Activated CD4-positive, alpha-beta T cell treated with anti-CD3 and anti-CD28 coated beads, Interleukin-2, amount 10 ng/mL, durations not matched to agents 7 days and 5 days (primary cell): ENCODE results near the gene S100A14. TPM values are rescaled to one million over a fixed set of nuclear protein-coding genes. Genes with fewer than 3 reads are reported as not detected.
"Not testable (repeated sequence)": the region's sequence is repeated elsewhere in the genome, so short reads cannot be mapped to it uniquely, and the experiment has no call there.

Source experiments
- CTCF ChIA-PET: fragments of 350-600 bp; sonication (Branson Sonifier 250); formaldehyde crosslinking; loops from one replicate; lab custom pipeline; 2021; ENCODE audit warnings: antibody characterized with exemption; lab: Charles Lee
- POLR2A ChIA-PET: fragments of 350-600 bp; sonication (Branson Sonifier 250); formaldehyde crosslinking; loops from one replicate; lab custom pipeline; 2021; ENCODE audit warnings: antibody characterized with exemption; lab: Charles Lee
- DNase-seq: peaks from one replicate; pipeline ENCODE4 v3.0.0-alpha.2; 2020
- H3K27ac Mint-ChIP-seq: one replicate; pipeline ENCODE4 v1.8.0; 2021; ENCODE audit warnings: mild to moderate bottlenecking, moderate library complexity, mixed read lengths
- H3K27me3 Mint-ChIP-seq: one replicate; pipeline ENCODE4 v1.8.0; 2021; ENCODE audit warnings: mixed read lengths
- H3K36me3 Mint-ChIP-seq: one replicate; pipeline ENCODE4 v1.8.0; 2021; ENCODE audit warnings: low read depth, mixed read lengths
- H3K4me1 Mint-ChIP-seq: one replicate; pipeline ENCODE4 v1.8.0; 2021; ENCODE audit warnings: mixed read lengths
- H3K4me3 Mint-ChIP-seq: one replicate; pipeline ENCODE4 v1.8.0; 2021; ENCODE audit warnings: mild to moderate bottlenecking, moderate library complexity, mixed read lengths
- H3K9me3 Mint-ChIP-seq: one replicate; pipeline ENCODE4 v1.8.0; 2021; ENCODE audit warnings: mixed read lengths
- total RNA-seq, 2 experiments: library from RNA; stranded (reverse); gene quantifications; one replicate each; pipeline ENCODE4 v1.2.3, GENCODE V29; 2021

The S100A14 gene
- total RNA-seq, 2 experiments from 2014 or later, result not detected

DNA sequence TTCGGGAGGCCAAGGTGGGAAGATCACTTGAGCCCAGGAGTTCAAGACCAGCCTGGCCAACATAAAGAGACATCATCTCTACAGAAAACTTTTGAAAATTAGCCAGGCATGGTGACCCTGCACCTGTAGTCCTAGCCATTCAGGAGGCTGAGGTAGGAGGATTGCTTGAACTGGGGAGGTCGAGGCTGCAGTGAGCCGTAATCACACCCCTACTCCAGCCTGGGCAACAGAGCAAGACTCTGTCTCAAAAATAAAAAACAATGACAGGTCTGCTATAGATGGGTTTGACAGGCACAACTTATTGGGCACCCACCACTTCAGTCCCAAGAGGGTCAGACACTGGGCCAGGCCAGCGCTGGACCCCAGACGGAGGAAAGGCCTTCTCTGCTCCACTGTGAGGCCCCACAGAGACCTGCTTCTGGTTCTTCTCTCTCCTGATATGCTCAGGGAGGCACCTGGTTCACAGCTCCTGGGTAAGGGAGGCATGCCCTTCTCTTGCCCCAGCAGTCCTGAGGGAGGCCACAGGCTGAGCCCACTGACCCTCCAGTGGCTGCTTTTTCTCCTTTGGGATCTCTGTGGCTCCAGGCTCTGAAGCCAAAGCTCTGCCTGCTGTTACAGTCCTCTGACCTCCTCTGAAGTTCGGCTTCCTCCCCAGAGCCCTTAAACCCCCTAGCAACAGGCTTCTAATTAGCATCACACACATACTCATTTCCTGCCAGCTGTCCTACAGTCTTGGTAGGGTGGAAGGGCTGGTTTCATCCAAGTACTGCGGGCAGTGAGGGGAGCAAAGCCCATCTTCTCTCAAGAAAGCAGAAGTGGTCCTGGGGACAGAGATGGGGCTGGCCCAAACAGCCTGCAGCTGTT, 17.6 kb downstream of the S100A14 start:
- no peaks in the 10 kb centered on the region for H3K9me3 Mint-ChIP-seq
- H3K36me3 Mint-ChIP-seq, result no peaks in the 10 kb centered on the region
- H3K4me3 Mint-ChIP-seq, result no peak overlapping the region
- H3K4me1 Mint-ChIP-seq, result peaks cover 27% of the 10 kb centered on the region
- POLR2A ChIA-PET, result no interaction called here
- peak overlapping the region; percentile 76 for H3K27ac Mint-ChIP-seq
- DNase-seq, result peak; percentile 33
- CTCF ChIA-PET, result interaction anchor here (0.8 to 1.2 kb wide), 5 partner anchors 17 to 74 kb away, joined by 3 read pairs; partner anchors contain the start of gene S100A14
- no peaks in the 10 kb centered on the region for H3K27me3 Mint-ChIP-seq

DNA sequence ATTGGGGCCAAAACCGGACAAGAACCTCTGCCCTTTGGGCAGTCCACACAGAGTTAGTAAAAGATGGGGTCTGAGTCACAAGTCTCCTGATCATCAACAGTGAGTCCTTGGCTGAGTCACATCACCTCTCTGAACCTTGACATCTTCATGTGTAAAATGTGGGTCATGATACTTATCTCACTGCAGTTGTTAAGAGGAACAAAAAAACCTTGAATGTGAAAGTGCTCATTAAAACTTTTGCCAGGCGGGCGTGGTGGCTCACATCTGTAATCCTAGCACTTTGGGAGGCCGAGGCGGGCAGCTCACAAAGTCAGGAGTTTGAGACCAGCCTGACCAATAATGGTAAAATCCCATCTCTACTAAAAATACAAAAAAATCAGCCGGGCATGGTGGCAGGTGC, 18.9 kb downstream of the S100A14 start:
- no peaks in the 10 kb centered on the region for H3K9me3 Mint-ChIP-seq
- DNase-seq, result no peak
- ChIA-PET CTCF (interaction anchor here (1.2 kb wide), 1 partner anchor 65 kb away, joined by 3 read pairs; no protein-coding TSS in a partner anchor), POLR2A (no interaction called here)
- no peaks in the 10 kb centered on the region for H3K36me3 Mint-ChIP-seq
- H3K4me1 Mint-ChIP-seq, result peaks cover 20% of the 10 kb centered on the region
- H3K27ac Mint-ChIP-seq, result no peak overlapping the region
- no peak overlapping the region for H3K4me3 Mint-ChIP-seq
- H3K27me3 Mint-ChIP-seq, result no peaks in the 10 kb centered on the region

DNA sequence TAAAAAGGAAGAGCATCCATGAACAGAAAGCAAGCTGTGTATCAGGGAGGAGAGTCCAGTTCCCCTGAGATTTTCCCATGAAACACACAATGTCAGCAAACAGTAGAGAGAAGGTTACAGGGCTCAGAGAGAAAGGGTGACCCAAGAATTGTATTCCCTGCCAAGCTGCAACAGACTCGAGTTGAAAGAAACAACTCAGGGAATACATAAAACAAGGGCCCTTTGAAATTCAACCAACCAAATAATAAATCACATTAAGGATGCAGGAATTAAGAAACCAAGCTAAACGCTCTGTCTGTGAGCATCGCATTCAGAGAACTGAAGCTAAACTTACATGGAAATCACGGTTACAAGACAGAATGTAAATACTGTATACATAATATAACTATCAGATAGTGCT, 23.4 kb downstream of the S100A14 start:
- H3K4me1 Mint-ChIP-seq, result peaks cover 2% of the 10 kb centered on the region
- CTCF ChIA-PET, result interaction anchor here (0.7 to 1.5 kb wide), 6 partner anchors 11 to 82 kb away, joined by 3 to 5 read pairs (median 4); no protein-coding TSS in a partner anchor
- POLR2A ChIA-PET, result no interaction called here
- H3K27me3 Mint-ChIP-seq, result no peaks in the 10 kb centered on the region
- no peaks in the 10 kb centered on the region for H3K9me3 Mint-ChIP-seq
- no peak overlapping the region for H3K27ac Mint-ChIP-seq
- no peak overlapping the region for H3K4me3 Mint-ChIP-seq
- no peaks in the 10 kb centered on the region for H3K36me3 Mint-ChIP-seq
- no peak for DNase-seq

- H3K27me3 Mint-ChIP-seq, result peaks cover 13% of the 10 kb centered on the region
- DNase-seq, result no peak
- H3K4me3 Mint-ChIP-seq, result no peak overlapping the region
- H3K9me3 Mint-ChIP-seq, result no peaks in the 10 kb centered on the region
- H3K4me1 Mint-ChIP-seq, result no peaks in the 10 kb centered on the region
- no peak overlapping the region for H3K27ac Mint-ChIP-seq
- no peaks in the 10 kb centered on the region for H3K36me3 Mint-ChIP-seq
- ChIA-PET POLR2A (no interaction called here), CTCF (interaction anchor here (0.6 to 0.7 kb wide), 2 partner anchors 57 to 105 kb away, joined by 3 read pairs; no protein-coding TSS in a partner anchor)
Observed at GRCh38 chr1:153588482-153588881, 27.6 kb downstream of the S100A14 start.

- H3K36me3 Mint-ChIP-seq, H3K4me1 Mint-ChIP-seq, H3K4me3 Mint-ChIP-seq, H3K9me3 Mint-ChIP-seq, H3K27ac Mint-ChIP-seq, POLR2A ChIA-PET, DNase-seq: not testable (repeated sequence)
- H3K27me3 Mint-ChIP-seq, result peaks cover 13% of the 10 kb centered on the region
- CTCF ChIA-PET, result interaction anchor here (0.7 to 1.1 kb wide), 2 partner anchors 15 to 106 kb away, joined by 3 read pairs; no protein-coding TSS in a partner anchor
Observed at GRCh38 chr1:153588033-153588432, 28.1 kb downstream of the S100A14 start.

DNA sequence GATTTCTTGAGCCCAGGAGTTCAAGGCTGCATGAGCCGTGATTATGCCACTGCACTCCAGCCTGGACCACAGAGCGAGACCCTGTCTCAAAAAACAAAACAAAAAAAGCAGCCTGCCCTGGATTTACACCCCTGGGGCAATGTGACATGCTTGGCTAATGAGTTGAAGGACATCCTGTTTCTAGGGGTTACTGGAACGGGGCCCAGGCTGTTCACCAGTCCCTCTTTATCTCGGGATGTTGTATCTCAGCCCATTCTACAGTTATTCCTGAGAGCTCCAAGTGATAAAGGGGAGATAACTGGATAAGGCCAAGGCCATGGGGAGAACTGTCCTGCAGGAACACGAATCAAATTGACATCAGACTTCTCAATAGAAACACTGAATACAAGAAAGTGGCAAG, 28.8 kb downstream of the S100A14 start:
- Mint-ChIP-seq H3K4me1 (no peaks in the 10 kb centered on the region), H3K36me3 (no peaks in the 10 kb centered on the region), H3K27me3 (peaks cover 13% of the 10 kb centered on the region), H3K4me3 (no peak overlapping the region), H3K9me3 (no peaks in the 10 kb centered on the region), H3K27ac (no peak overlapping the region)
- ChIA-PET CTCF (interaction anchor here (1.1 kb wide), 1 partner anchor 14 kb away, joined by 3 read pairs; no protein-coding TSS in a partner anchor), POLR2A (no interaction called here)
- DNase-seq, result no peak

DNA sequence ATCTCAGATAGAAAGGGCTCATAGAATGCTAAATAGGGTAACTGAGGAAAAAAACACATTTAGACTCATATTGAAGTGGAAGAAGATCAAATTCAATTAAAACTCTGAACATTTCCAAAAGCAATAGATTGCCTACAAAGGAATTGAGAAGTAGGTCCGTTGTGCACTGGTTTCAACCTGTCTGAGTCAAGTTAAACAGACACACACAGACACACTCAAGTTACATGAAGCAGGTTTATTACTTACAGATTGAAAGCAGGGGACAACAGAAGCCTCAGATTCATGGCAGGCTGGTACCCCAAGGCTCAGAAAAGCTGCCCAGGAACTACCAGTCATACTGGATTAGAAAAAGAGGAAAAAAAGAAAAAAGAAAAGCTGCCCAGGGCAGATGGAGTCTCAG, 29.8 kb downstream of the S100A14 start:
- POLR2A ChIA-PET, result no interaction called here
- Mint-ChIP-seq H3K27me3 (peaks cover 13% of the 10 kb centered on the region), H3K27ac (no peak overlapping the region), H3K4me1 (no peaks in the 10 kb centered on the region), H3K4me3 (no peak overlapping the region), H3K36me3 (no peaks in the 10 kb centered on the region), H3K9me3 (no peaks in the 10 kb centered on the region)
- no peak for DNase-seq
- CTCF ChIA-PET, result interaction anchor here (0.9 kb wide), 1 partner anchor 18 kb away, joined by 3 read pairs; no protein-coding TSS in a partner anchor

DNA sequence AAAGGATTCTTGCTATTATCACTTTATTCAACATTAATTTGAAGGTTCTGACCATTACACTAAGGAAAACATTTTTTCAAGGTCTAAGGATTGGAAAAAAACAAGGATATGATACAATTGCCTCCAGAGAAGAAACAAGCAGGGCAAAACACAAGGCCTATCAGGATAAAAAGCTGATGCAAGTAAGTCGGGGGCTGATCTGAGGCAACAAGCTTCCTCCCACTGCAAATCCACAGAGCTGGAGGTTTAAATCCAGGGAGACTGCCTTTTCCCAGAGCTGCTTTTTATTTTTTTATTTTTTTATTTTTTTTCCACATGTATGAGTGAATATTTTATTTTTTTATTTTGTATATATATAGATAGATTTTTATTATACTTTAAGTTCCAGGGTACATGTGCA, 31.1 kb downstream of the S100A14 start:
- H3K27ac Mint-ChIP-seq, result no peak overlapping the region
- no peaks in the 10 kb centered on the region for H3K9me3 Mint-ChIP-seq
- POLR2A ChIA-PET, result no interaction called here
- peaks cover 13% of the 10 kb centered on the region for H3K27me3 Mint-ChIP-seq
- H3K4me3 Mint-ChIP-seq, result no peak overlapping the region
- DNase-seq, result no peak
- CTCF ChIA-PET, result interaction anchor here (1.3 kb wide), 1 partner anchor 13 kb away, joined by 3 read pairs; no protein-coding TSS in a partner anchor
- H3K4me1 Mint-ChIP-seq, result no peaks in the 10 kb centered on the region
- no peaks in the 10 kb centered on the region for H3K36me3 Mint-ChIP-seq

GRCh38 chr1:153583976-153584375, 32.1 kb downstream of the S100A14 start:
- Mint-ChIP-seq H3K4me1 (no peaks in the 10 kb centered on the region), H3K4me3 (no peak overlapping the region), H3K36me3 (no peaks in the 10 kb centered on the region), H3K27me3 (peaks cover 18% of the 10 kb centered on the region), H3K27ac (no peak overlapping the region), H3K9me3 (no peaks in the 10 kb centered on the region)
- POLR2A ChIA-PET, result no interaction called here
- DNase-seq, result no peak
- CTCF ChIA-PET, result interaction anchor here (1.3 kb wide), 1 partner anchor 12 kb away, joined by 3 read pairs; no protein-coding TSS in a partner anchor

- H3K9me3 Mint-ChIP-seq, DNase-seq, H3K36me3 Mint-ChIP-seq, CTCF ChIA-PET, H3K4me1 Mint-ChIP-seq, H3K4me3 Mint-ChIP-seq, POLR2A ChIA-PET, H3K27ac Mint-ChIP-seq: not testable (repeated sequence)
- H3K27me3 Mint-ChIP-seq, result peaks cover 22% of the 10 kb centered on the region
Observed at GRCh38 chr1:153583514-153583913, 32.6 kb downstream of the S100A14 start.

- CTCF ChIA-PET, H3K36me3 Mint-ChIP-seq, POLR2A ChIA-PET, DNase-seq, H3K4me3 Mint-ChIP-seq, H3K27ac Mint-ChIP-seq, H3K4me1 Mint-ChIP-seq, H3K9me3 Mint-ChIP-seq: not testable (repeated sequence)
- H3K27me3 Mint-ChIP-seq, result peaks cover 29% of the 10 kb centered on the region
Observed at GRCh38 chr1:153582836-153583235, 33.3 kb downstream of the S100A14 start.

- Mint-ChIP-seq H3K27ac (no peak overlapping the region), H3K27me3 (peaks cover 30% of the 10 kb centered on the region), H3K36me3 (no peaks in the 10 kb centered on the region), H3K4me3 (no peak overlapping the region), H3K4me1 (peaks cover 7% of the 10 kb centered on the region), H3K9me3 (no peaks in the 10 kb centered on the region)
- POLR2A ChIA-PET, result interaction anchor here (0.8 kb wide), 1 partner anchor 55 kb away, joined by 3 read pairs; the partner anchor contains the start of gene CHTOP
- CTCF ChIA-PET, result interaction anchor here (0.9 to 2.5 kb wide), 2 partner anchors 10 to 39 kb away, joined by 3 to 11 read pairs; no protein-coding TSS in a partner anchor
- DNase-seq, result no peak
Observed at GRCh38 chr1:153578936-153579335, 37.2 kb downstream of the S100A14 start.

GRCh38 chr1:153578490-153578889, 37.6 kb downstream of the S100A14 start:
- Mint-ChIP-seq H3K27me3 (peaks cover 30% of the 10 kb centered on the region), H3K4me1 (peaks cover 7% of the 10 kb centered on the region), H3K36me3 (no peaks in the 10 kb centered on the region), H3K9me3 (no peaks in the 10 kb centered on the region), H3K4me3 (no peak overlapping the region), H3K27ac (no peak overlapping the region)
- ChIA-PET POLR2A (interaction anchor here (0.8 kb wide), 1 partner anchor 55 kb away, joined by 3 read pairs; the partner anchor contains the start of gene CHTOP), CTCF (interaction anchor here (0.9 to 2.5 kb wide), 4 partner anchors 10 to 56 kb away, joined by 3 to 11 read pairs (median 4); partner anchors contain the start of gene CHTOP)
- no peak for DNase-seq
